Gastroesophageal sphincter (tissue), 3 donors: ENCODE data around the gene PYY.

Experiments
- EP300 ChIP-seq: sonication (generic); formaldehyde crosslinking; IDR thresholded peaks from one replicate; pipeline ENCODE4 v1.6.1; 2017; ENCODE audit warnings: antibody characterized with exemption, mild to moderate bottlenecking
- POLR2A ChIP-seq, 2 donors: fragments of 450-650 bp; IDR thresholded peaks; one replicate each; pipeline ENCODE4 v1.6.1; 2017; ENCODE audit warnings: antibody characterized with exemption in 2 of 2, mild to moderate bottlenecking in 2 of 2, moderate library complexity in 1 of 2
- TF ChIP-seq, protein P1 (sequence below), 4 experiments: fragments of 200-600 bp in 2 of 4; fragments of 450-650 bp in 2 of 4; sonication (generic) in 1 of 4; IDR thresholded peaks; one replicate each; pipeline ENCODE4 v1.5.1; 2017 to 2019; ENCODE audit warnings: antibody characterized with exemption in 4 of 4, mild to moderate bottlenecking in 2 of 4, moderate library complexity in 2 of 4

DNA sequence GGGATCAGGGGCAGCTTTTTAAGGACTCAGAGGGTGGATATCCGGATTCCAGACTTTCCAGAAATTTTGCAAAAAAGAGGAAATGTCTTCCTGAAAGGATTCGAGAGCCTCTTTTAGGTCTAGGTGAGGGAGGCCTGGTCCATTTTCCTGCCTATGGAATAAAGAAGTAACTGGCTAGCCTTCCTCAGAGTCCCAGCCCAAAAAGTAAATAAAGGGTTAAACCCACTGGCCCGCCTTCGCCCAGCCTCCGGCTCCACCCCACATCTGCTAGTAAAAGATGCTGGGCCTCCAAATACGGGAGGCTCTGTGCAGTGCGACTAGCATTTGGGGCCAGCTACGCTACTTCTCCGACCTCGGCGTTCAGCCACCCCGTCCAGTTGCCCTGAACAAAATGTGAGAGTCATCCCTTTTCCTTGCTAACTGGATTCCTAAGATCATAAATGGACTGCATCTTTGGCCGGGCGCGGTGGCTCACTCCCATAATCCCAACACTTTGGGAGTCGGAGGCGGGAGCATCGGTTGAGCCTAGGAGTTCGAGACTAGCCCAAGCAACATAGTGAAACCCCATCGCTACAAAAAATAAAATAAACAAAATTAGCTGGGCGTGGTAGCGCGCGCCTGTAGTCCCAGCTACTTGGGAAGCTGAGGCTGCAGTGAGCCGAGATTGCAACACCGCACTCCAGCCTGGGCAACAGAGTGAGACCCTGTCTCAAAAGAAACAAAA is 45.6 kb downstream of the PYY start:
- TF ChIP-seq POLR2A (IDR thresholded peaks at IDR 0.05) = peak in 1 of 2 donors; percentile 18
- TF ChIP-seq, protein P1, sequence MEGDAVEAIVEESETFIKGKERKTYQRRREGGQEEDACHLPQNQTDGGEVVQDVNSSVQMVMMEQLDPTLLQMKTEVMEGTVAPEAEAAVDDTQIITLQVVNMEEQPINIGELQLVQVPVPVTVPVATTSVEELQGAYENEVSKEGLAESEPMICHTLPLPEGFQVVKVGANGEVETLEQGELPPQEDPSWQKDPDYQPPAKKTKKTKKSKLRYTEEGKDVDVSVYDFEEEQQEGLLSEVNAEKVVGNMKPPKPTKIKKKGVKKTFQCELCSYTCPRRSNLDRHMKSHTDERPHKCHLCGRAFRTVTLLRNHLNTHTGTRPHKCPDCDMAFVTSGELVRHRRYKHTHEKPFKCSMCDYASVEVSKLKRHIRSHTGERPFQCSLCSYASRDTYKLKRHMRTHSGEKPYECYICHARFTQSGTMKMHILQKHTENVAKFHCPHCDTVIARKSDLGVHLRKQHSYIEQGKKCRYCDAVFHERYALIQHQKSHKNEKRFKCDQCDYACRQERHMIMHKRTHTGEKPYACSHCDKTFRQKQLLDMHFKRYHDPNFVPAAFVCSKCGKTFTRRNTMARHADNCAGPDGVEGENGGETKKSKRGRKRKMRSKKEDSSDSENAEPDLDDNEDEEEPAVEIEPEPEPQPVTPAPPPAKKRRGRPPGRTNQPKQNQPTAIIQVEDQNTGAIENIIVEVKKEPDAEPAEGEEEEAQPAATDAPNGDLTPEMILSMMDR (IDR thresholded peaks at IDR 0.05) = no peak
- no peak for TF ChIP-seq EP300
